ENCODE results near the gene CIAO1.

DNA sequence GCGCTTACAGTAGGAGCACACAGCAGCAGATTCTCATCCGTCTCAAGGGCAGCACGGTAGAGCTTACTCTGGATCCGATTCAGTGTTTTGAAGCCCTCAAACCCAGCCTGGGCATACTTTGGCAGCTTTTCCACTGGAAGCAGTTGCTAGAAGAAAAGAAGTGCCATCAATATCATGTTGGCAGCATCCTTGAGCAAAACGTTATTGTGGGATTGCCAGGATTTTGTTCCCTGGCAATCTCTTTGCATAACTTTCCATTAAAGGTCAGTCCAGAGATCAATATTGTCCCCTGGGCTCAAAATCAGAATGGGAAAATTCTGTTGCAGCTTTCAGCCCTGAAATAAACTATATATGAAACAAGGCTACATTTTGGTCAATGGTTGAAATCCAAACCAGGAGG is 30.9 kb downstream of the CIAO1 start:
- TF ChIP-seq POLR2A (IDR thresholded peaks at IDR 0.05; ENCODE audit: low read depth, low read length) (no peak), POLR2AphosphoS5 (IDR thresholded peaks at IDR 0.05; ENCODE audit: low read depth, low read length) (no peak), TAF1 (IDR thresholded peaks at IDR 0.05; ENCODE audit: low read depth, low read length) (no peak)
